CD4-positive, alpha-beta T cell treated with Interleukin-1 beta for 1 hour (primary cell): Measurements from ENCODE around the gene RGS21.
"Not testable (repeated sequence)": the region's sequence is repeated elsewhere in the genome, so short reads cannot be mapped to it uniquely, and the experiment has no call there.

Experiments used
- DNase-seq, 2 donors: peaks; one replicate each; pipeline ENCODE4 v3.0.0-alpha.2; 2020 to 2022

The RGS21 gene

GRCh38 chr1:192316942-192317450 is at the start of gene RGS21:
Gene RGS21 (plus strand): TSS chr1:192316992. CDS start chr1:192343037, 26,045 bp downstream.
- no peak for DNase-seq

DNA sequence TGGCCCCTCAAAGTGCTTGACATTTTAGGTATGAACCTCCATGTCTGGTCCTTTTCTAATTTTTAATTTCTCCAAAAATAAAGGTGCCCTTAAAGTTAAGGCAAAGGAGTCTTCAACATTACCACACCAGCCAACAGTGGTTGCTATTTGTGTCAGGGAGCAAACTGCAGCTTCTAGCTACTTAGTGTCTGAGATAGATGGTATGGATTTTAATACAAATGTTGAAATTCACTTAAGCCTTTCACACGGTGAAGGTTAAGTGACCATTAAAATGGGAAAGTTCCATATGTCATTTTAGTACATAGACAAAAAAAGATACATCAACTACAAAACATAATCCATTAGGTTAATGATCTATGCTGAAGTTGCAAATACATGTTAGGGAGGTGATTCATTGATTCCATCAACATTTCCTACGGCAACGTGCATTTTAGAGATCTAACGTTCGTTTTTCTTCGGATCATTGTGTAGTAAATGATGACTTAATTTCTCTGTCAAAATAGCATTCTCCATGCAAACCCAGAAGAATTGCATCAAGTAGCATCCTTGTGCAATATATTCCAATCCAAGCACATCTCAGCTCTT is 48.2 kb upstream of the RGS21 start:
- DNase-seq, result no peak

DNA sequence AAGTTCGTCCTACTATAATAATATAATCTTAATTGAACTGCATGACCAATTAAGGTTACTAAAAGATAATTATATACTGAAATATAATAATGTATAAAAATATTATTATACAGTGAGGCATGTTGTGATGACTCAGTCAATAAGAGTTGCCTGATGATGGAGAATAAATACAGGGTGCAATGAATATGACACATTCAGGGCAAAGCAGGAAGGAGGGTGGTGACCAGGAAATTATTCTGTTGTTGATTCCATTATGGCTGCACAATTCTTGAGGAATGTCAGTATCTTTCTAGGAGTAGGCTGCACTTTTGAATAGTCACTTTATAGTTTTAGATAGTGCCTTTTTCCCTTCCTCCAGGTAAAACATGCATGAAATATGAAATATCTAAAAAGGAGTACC is 46.4 kb upstream of the RGS21 start:
- no peak for DNase-seq

- DNase-seq, result no peak
These were observed 44.1 kb upstream of the RGS21 start for GRCh38 chr1:192272732-192273131.

GRCh38 chr1:192274588-192274987 is 42.2 kb upstream of the RGS21 start:
- DNase-seq, result no peak

DNA sequence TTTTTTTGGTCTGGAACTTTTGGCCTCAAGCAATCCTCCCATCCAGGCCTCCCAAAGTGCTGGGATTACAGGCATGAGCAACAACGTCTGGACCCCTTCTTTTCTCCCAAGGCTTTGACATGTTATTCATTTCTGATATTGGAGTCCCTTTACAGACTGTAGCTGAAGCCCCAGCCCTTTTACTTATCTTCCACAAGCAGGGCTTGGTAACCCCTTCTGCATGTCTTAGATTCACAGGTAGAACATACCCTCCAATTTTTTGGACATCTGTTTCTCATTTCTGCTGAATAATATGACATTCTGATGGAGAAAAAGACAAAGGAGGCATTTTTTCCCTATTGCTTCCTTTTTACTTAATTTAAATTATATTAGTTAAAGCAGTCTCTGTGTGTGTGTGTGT is 39.2 kb upstream of the RGS21 start:
- DNase-seq, result no peak

DNA sequence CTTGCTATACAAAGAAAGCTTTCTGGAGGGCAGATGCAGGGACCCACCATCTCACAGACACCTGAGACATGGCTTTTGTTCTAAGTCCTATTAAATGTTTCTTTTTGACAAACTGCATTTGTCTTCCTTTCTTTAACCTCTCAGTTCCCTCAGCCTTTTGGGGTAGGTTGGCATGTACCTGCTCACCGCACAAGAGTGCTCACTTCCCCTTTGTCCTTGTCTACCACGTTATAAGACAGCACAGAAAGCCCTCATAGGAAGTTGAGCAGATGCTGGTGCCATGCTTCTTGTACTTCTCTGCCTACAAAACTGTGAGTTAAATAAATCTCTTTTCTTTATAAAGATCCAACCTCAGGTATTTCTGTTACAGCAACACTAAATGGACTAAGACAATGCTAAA is 31.9 kb upstream of the RGS21 start:
- no peak for DNase-seq

GRCh38 chr1:192303029-192303428 is 13.8 kb upstream of the RGS21 start:
- DNase-seq, result no peak

GRCh38 chr1:192308314-192308713 is 8.5 kb upstream of the RGS21 start:
- DNase-seq, result not testable (repeated sequence)

DNA sequence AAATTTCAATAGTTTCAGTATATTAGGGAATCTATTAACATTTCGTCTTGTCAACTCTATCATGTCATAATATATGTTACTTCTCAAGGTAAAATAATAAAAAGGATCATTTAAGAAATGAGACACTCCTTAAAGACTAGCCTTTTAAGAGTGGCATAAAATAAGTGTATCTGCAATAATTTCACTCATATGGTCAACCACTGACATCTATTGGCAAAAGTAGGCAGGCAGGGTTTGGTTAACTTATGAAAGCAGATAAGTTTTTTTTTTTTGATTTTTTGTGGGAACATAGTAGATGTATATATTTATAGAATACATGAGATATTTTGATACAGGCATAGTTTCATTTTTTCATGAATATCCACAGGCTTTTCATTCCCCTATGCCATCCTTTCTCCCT is 5.5 kb upstream of the RGS21 start:
- no peak for DNase-seq

DNA sequence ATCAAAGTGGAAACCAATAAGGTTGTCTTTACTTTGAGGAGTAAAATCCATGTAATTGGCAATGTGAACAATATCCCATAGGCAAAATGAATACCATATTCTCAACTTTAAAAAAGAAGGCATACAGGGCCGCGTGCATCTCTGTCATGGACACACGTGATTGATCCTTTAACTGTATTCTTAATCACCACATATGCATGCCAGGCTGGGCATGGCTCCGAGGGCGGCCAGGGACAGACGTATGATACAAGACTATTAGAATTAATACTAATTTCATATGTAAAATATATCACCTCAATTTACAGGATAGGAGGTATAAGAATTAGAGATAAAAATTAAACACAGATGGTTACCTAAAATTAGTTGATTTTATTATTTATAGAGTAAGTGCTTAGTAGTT is 11.2 kb downstream of the RGS21 start:
- no peak for DNase-seq

DNA sequence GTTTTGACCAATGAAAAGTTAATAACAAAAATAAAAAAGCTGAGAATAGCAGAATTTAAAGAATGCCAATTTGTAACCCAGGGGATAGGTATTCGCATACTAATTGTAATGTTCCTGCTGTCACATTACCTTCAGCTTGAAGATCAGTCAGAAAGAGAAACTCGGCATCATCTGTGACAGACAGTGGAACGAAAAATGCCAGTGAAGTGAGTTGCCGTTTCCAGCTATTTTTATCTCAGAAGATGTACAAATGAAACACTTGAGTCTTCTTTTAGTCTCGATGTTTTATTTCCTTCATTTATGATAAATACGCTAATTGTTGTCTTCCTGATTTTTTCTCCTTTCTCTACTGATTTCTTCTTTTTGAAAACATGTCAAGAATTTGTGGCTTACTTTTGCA is 26.1 kb downstream of the RGS21 start:
- no peak for DNase-seq

DNA sequence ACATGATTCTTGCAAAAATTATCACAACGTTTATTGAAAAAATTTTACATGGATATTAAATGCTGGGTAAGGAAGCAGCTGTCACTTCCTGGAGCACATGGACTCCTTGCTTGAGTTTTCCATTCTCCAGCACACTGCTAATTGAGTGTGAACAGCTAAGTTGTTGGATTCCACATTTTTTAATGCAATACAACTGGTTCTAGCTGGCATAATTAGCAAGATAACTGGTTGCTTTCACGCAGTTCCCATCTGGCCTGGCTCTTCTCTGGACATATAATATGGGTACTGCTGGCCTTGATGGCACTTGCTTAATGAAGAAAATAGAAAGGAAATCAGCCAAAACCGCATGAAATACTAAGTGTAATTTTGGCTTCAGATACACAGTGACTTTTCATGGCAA is 26.6 kb downstream of the RGS21 start:
- no peak for DNase-seq

GRCh38 chr1:192349314-192349713 is 32.5 kb downstream of the RGS21 start:
- DNase-seq, result no peak

- DNase-seq, result no peak
These were observed 33.6 kb downstream of the RGS21 start for GRCh38 chr1:192350356-192350755.

DNA sequence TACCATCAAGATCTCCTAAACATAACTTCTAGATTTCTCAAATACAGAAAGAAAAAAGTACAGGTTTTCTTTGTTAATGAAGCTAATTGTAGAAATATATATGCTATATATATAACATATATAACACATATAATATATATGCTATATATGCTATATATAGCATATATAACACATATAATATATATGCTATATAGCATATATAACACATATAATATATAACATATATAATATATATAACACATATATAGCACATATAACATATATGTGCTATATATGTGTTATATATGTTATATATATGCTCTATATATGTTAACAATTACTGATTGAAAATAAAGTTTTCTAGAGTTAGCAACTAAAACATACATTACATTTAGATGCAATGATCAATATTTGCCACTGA is 34.8 kb downstream of the RGS21 start:
- no peak for DNase-seq

DNA sequence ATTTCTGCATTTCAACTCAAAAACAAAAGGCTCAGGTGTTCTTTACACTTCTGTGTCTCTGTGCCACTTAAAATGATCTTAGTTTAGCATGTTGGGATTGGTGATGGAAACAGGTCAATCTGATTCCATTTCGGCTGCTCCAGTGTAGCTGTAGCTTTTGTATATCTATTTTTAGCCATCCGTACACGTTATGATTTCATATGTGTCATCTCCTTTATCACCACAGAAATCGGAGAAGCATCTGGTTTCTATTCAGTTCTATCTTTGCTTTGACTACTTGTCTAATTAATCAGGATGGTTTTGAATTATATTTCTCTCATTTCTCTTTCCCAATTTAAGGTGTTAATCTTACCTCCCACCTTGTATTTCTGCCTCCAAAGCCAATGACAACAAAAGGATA is 41.1 kb downstream of the RGS21 start:
- no peak for DNase-seq

DNA sequence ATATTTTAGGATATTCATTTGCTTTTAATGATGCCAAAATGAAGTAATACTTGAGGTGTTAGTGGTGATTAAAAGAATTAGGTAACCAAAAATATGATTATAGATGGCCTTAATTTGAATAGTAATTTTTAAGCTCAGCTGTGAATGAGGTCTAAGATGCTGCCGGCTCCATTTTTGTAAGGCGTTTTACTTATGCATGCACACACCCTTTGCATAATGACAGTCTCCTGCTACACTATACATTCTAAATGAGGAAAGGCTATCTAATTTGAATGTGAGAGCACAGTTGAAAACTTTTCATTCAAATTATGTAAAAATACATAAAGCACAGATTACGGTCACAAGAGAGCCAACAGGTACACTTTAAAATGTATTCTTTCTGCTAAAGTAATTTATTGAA is 41.6 kb downstream of the RGS21 start:
- DNase-seq, result no peak

GRCh38 chr1:192358822-192359221 is 42.0 kb downstream of the RGS21 start:
- no peak for DNase-seq

GRCh38 chr1:192363177-192363576 is 46.4 kb downstream of the RGS21 start:
- DNase-seq, result no peak

DNA sequence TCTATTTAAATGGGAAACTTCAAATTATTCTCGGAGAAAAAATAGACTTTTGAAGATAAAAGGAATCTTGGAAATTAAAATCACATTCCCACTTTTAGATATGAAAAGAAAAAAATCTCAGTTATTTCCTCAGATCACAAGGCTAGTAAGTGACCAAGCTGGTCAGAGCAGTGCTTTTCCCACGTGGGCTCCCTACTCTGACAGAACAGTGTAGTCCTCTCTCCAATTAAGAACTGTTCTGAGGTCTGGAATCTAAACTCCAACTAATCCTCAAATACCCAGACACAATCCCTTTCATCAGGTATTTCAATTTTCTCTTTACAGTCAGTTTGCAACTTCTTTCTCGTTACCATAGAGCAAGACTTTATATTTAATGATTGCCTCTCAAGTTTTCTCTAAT is 50.6 kb downstream of the RGS21 start:
- DNase-seq, result no peak

DNA sequence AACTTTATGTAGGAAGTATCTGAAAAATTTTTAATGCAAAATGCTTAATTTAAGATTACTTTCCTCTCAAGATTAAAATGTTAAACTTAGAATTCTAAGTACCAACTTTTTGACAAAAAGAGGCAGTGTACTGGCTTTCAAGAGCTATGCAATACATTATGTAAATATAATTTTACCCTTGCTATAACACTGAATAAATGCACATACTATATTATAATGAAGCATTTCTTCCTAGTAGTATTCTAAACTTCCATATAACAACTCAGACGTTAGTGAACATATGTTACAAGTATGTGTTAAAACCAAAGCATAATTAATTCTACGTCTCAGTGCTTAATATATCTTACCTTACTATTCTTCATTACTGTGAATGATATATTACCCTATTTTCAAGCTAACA is 58.5 kb downstream of the RGS21 start:
- no peak for DNase-seq

DNA sequence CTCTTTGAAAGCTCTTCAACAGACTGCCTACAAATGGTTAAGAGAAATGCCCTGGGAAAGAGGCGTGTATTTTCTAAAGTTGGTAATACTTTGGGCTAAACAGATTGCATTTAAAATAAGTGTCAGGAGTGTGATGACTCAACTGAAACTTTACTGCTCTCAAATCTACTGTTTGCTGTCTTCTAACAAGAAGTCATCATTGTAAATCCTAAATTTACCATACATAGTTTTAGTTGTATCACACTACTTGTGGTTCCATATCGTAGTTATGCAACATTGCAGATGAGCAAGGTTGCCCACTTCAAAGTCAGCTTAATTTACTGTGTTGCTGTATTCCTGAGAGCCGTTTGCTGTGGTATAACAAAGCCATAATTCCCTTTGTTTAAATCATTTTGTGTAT is 59.6 kb downstream of the RGS21 start:
- no peak for DNase-seq

DNA sequence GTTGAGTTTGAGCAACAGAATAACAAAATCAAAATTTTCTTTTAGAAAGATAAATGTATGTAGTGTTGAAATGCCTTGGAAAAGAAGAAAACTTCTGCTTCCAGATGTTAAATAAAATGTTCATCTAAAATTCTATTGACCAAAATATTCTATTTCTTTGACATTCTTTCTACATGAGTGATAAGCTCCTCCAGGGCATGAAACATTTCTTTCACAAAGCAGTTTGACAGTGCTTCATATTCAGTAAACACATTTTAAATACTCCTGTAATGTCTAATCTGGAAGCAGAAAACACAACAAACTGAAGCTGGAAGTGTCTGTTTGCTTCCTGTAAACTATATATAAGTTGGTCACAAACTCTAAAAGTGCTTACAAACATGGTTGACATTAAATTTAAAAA is 61.5 kb downstream of the RGS21 start:
- no peak for DNase-seq

- no peak for DNase-seq
These were observed 62.1 kb downstream of the RGS21 start for GRCh38 chr1:192378878-192379277.

- no peak for DNase-seq
These were observed 62.8 kb downstream of the RGS21 start for GRCh38 chr1:192379554-192379953.
